Endodermal cell (in vitro differentiated cells): ENCODE data around the gene ANKS1B. TPM values are rescaled to one million over a fixed set of nuclear protein-coding genes. Genes with fewer than 3 reads are reported as not detected.

ENCODE experiments used
- DNase-seq: peaks from one replicate; pipeline ENCODE4 v3.0.0-alpha.2; 2017
- H3K27ac ChIP-seq: 2 replicates; pipeline ENCODE4 v1.5.1; 2013; ENCODE audit warnings: mild to moderate bottlenecking, low read depth, low read length, moderate library complexity
- H3K27me3 ChIP-seq: 2 replicates; pipeline ENCODE4 v1.6.1; 2013; ENCODE audit warnings: mild to moderate bottlenecking, low read length, moderate library complexity; ENCODE audit not compliant: insufficient read depth, control insufficient read depth, poor library complexity, severe bottlenecking
- H3K36me3 ChIP-seq: 2 replicates; pipeline ENCODE4 v1.7.0; 2013; ENCODE audit warnings: mild to moderate bottlenecking, low read length, moderate library complexity; ENCODE audit not compliant: control insufficient read depth, insufficient read depth
- H3K4me1 ChIP-seq: one replicate; pipeline ENCODE4 v1.7.0; 2013; ENCODE audit warnings: low read length; ENCODE audit not compliant: control insufficient read depth, insufficient read depth
- H3K4me3 ChIP-seq: 2 replicates; pipeline ENCODE4 v1.5.1; 2013; ENCODE audit warnings: mild to moderate bottlenecking, low read length, moderate library complexity
- H3K9ac ChIP-seq: 2 replicates; pipeline ENCODE4 v1.6.1; 2013; ENCODE audit warnings: mild to moderate bottlenecking, low read length, moderate library complexity; ENCODE audit not compliant: poor library complexity, severe bottlenecking; ENCODE audit errors: extremely low read depth
- H3K9me3 ChIP-seq: 2 replicates; pipeline ENCODE4 v1.6.1; 2013; ENCODE audit warnings: mild to moderate bottlenecking, low read length, moderate library complexity; ENCODE audit not compliant: control insufficient read depth
- H3K27ac Mint-ChIP-seq: 2 replicates; pipeline ENCODE4 v1.8.0; 2020; ENCODE audit warnings: mixed read lengths
- H3K27me3 Mint-ChIP-seq: 2 replicates; pipeline ENCODE4 v1.8.0; 2021; ENCODE audit warnings: mild to moderate bottlenecking, mixed read lengths; ENCODE audit not compliant: insufficient read depth
- H3K36me3 Mint-ChIP-seq: 2 replicates; pipeline ENCODE4 v1.8.0; 2020; ENCODE audit warnings: low read depth, mixed read lengths
- H3K4me1 Mint-ChIP-seq: 2 replicates; pipeline ENCODE4 v1.8.0; 2020; ENCODE audit warnings: mixed read lengths
- H3K4me3 Mint-ChIP-seq: 2 replicates; pipeline ENCODE4 v1.8.0; 2020; ENCODE audit warnings: mild to moderate bottlenecking, moderate library complexity, mixed read lengths
- H3K9me3 Mint-ChIP-seq: 2 replicates; pipeline ENCODE4 v1.8.0; 2020; ENCODE audit warnings: mild to moderate bottlenecking, mixed read lengths
- CTCF ChIP-seq: fragments of 200-600 bp; sonication (generic); conservative IDR thresholded peaks from 2 replicates; pipeline ENCODE4 v1.5.0; 2021; ENCODE audit warnings: antibody characterized with exemption, mild to moderate bottlenecking
- WGBS, 2 experiments: methylation state at CpG; one replicate each; pipeline versions ENCODE4 v1.1.5 to v1.1.7; 2013; ENCODE audit warnings: missing lambda C conversion rate in 2 of 2, mixed read lengths in 1 of 2; ENCODE audit not compliant: insufficient coverage in 1 of 2, insufficient read length in 1 of 2; 5-methylcytosine and 5-hydroxymethylcytosine counted together
- total RNA-seq, 2 donors: library from RNA; stranded (reverse); fragmentation: NEBNext Ultra II Directional in 1 of 2; extraction: Animal tissue kit (Norgen Biotek cat#: 25700) in 1 of 2; gene quantifications; 2 replicates in 1 of 2; 3 replicates in 1 of 2; pipeline ENCODE4 v1.2.1, GENCODE V29; 2021

ANKS1B gene
- total RNA-seq, 2 donors from 2014 or later: 28.5 to 65.8 TPM

- H3K9me3 Mint-ChIP-seq: peaks cover 14% of the 10 kb centered on the region
- H3K27me3 Mint-ChIP-seq: no peaks in the 10 kb centered on the region
- Histone ChIP-seq H3K9me3 (peaks cover 15% of the 10 kb centered on the region), H3K4me1 (peaks cover under 1% of the 10 kb centered on the region), H3K27me3 (no peaks in the 10 kb centered on the region), H3K27ac (no peak overlapping the region), H3K4me3 (no peak overlapping the region), H3K9ac (no peak overlapping the region), H3K36me3 (no peaks in the 10 kb centered on the region)
- 91 to 96% methylated on average over 3 of the region's 3 CpGs for WGBS, 2 experiments
- H3K36me3 Mint-ChIP-seq: no peaks in the 10 kb centered on the region
- no peak overlapping the region for H3K4me3 Mint-ChIP-seq
- no peak overlapping the region for H3K27ac Mint-ChIP-seq
- DNase-seq: no peak
- TF ChIP-seq CTCF: no peak
- H3K4me1 Mint-ChIP-seq: peaks cover 7% of the 10 kb centered on the region
These were observed 935.0 kb downstream of the ANKS1B start for GRCh38 chr12:99049774-99050173.

- Mint-ChIP-seq H3K4me1 (peaks cover 14% of the 10 kb centered on the region), H3K9me3 (peaks cover 14% of the 10 kb centered on the region), H3K27ac (no peak overlapping the region), H3K27me3 (no peaks in the 10 kb centered on the region), H3K36me3 (no peaks in the 10 kb centered on the region), H3K4me3 (no peak overlapping the region)
- H3K9ac ChIP-seq: no peak overlapping the region
- 89 to 90% methylated on average over 2 of the region's 2 CpGs for WGBS, 2 experiments
- peaks cover 3% of the 10 kb centered on the region for H3K4me1 ChIP-seq
- H3K4me3 ChIP-seq: no peak overlapping the region
- DNase-seq: no peak
- peaks cover 15% of the 10 kb centered on the region for H3K9me3 ChIP-seq
- H3K27ac ChIP-seq: no peak overlapping the region
- no peaks in the 10 kb centered on the region for H3K36me3 ChIP-seq
- TF ChIP-seq CTCF: no peak
- no peaks in the 10 kb centered on the region for H3K27me3 ChIP-seq
These were observed 939.6 kb downstream of the ANKS1B start for GRCh38 chr12:99045158-99045557.

- peak; percentile 98 for TF ChIP-seq CTCF
- Mint-ChIP-seq H3K36me3 (no peaks in the 10 kb centered on the region), H3K27ac (no peak overlapping the region), H3K4me1 (peaks cover 12% of the 10 kb centered on the region), H3K27me3 (peaks cover 1% of the 10 kb centered on the region), H3K4me3 (no peak overlapping the region), H3K9me3 (peaks cover 14% of the 10 kb centered on the region)
- H3K36me3 ChIP-seq: no peaks in the 10 kb centered on the region
- DNase-seq: peak; percentile 93
- WGBS, 2 experiments: 76 to 88% methylated on average over 1 to 2 of the region's 2 CpGs
- peaks cover 15% of the 10 kb centered on the region for H3K9me3 ChIP-seq
- no peak overlapping the region for H3K9ac ChIP-seq
- peaks cover 3% of the 10 kb centered on the region for H3K4me1 ChIP-seq
- H3K27me3 ChIP-seq: no peaks in the 10 kb centered on the region
- no peak overlapping the region for H3K4me3 ChIP-seq
- H3K27ac ChIP-seq: no peak overlapping the region
These were observed 941.3 kb downstream of the ANKS1B start for GRCh38 chr12:99043319-99043914.
